ENCODE measurements around the gene RPS15A. TPM values are rescaled to one million over a fixed set of nuclear protein-coding genes. Genes with fewer than 3 reads are reported as not detected.
"Not testable (repeated sequence)": the region's sequence is repeated elsewhere in the genome, so short reads cannot be mapped to it uniquely, and the experiment has no call there.

The RPS15A gene
- total RNA-seq, 4 donors from 2014 or later, result 1,414 to 3,144 (median 2,267) TPM

DNA sequence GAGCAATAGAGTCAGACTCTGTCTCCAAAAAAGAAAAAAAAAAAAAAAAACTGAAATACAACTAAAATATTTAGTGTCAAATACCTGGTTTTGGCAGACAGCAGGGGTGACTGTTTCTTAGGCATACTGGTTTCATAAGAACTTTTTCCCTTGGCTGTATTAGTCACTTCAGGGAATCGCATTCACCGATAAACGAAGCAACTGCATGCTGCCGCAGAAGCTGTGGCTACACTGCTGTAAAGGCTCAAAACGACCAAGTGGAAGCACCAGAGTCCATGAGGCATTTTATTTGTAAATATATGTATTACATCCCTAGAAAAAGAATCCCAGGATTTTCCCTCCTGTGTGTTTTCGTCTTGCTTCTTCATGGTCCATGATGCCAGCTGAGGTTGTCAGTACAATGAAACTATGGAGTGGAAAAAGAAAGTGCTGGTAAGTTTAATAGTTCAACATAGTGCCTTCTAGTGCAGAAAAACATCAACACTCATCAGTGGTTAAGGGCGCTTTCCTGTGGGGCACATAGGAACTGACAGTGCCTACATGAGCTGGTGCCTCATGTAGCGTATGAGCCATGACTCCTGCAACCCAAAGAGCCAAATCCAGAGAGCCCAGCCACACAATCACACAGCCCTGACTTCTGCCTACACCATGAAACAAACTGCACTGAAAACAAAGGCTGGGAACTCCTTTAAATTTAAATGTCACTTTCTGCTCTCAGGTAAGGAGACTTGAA is 7.3 kb downstream of the RPS15A start:
- intact Hi-C loops (cut with DNase I), result no loop called here
- Histone ChIP-seq H3K36me3 (peaks cover 49 to 51% of the 10 kb centered on the region in 2 donors), H3K9me3 (no peaks in the 10 kb centered on the region), H3K27ac (no peak overlapping the region), H3K4me3 (replicated peaks in 1 of 3) (no peak overlapping the region), H3K4me1 (peaks cover 0 to 19% of the 10 kb centered on the region in 2 donors), H3K27me3 (no peaks in the 10 kb centered on the region)
- TF ChIP-seq, protein P1, sequence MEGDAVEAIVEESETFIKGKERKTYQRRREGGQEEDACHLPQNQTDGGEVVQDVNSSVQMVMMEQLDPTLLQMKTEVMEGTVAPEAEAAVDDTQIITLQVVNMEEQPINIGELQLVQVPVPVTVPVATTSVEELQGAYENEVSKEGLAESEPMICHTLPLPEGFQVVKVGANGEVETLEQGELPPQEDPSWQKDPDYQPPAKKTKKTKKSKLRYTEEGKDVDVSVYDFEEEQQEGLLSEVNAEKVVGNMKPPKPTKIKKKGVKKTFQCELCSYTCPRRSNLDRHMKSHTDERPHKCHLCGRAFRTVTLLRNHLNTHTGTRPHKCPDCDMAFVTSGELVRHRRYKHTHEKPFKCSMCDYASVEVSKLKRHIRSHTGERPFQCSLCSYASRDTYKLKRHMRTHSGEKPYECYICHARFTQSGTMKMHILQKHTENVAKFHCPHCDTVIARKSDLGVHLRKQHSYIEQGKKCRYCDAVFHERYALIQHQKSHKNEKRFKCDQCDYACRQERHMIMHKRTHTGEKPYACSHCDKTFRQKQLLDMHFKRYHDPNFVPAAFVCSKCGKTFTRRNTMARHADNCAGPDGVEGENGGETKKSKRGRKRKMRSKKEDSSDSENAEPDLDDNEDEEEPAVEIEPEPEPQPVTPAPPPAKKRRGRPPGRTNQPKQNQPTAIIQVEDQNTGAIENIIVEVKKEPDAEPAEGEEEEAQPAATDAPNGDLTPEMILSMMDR (IDR thresholded peaks at IDR 0.05), result no peak
- no peak for TF ChIP-seq POLR2A (IDR thresholded peaks at IDR 0.05)
- no peak for DNase-seq
- 94% methylated on average over 8 of the region's 8 CpGs for WGBS, 2 donors

DNA sequence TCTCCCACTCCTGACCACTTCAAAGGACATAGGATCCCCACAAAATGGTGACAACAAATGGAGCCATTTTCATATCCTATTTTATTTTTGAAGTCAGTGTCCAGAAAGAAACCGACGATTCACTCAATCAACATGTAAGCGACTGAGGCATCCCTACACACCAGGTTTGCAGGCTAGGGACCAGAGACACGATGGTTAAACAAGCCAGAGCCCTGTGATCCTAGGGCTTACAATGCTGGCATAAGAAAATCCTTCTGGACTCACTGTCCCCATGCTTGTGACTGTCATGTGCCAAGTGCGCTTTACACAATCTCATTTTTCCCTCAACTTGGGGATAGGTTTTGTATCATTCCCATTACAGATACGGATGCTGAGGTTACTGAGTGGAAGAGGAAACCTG is 8.9 kb downstream of the RPS15A start:
- DNase-seq; H3K9me3 ChIP-seq; H3K27me3 ChIP-seq; H3K27ac ChIP-seq; H3K4me1 ChIP-seq; H3K4me3 ChIP-seq (replicated peaks in 1 of 3); intact Hi-C loops (cut with DNase I): not testable (repeated sequence)
- WGBS, 2 donors, result 67 to 91% methylated on average over 1 of the region's 6 CpGs
- peaks cover 38% of the 10 kb centered on the region in 2 donors for H3K36me3 ChIP-seq

DNA sequence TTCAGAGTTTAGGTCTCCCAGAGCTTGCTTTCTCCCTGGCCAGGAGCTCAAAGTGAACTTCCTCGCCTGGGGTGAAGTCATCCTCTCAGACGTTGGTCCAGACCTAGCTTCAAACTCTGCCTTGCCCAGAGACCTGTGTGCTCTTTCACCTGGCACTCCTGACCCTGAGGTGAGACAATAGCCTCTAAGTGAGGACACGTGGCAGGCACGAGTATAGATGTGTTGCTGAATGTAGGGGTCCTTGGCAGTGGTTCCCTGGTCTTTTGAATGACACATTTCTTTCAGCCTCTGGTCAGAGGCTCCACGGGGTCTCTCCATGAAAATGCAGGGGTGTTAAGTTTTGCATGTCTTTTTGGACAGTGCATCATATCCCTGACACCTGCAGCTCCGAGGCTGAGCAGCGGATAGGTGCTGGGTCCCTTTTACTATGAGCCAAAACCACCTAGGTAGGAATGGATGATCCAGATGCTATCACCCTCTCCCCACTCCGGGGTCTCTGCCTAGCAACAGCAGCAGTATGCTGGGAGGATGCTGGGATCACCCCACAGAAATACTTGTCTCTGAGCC is 9.6 kb downstream of the RPS15A start:
- H3K27me3 ChIP-seq; intact Hi-C loops (cut with DNase I); H3K4me1 ChIP-seq; DNase-seq; H3K4me3 ChIP-seq (replicated peaks in 1 of 3); H3K9me3 ChIP-seq; H3K27ac ChIP-seq: not testable (repeated sequence)
- 79 to 83% methylated on average over 3 to 7 of the region's 8 CpGs for WGBS, 2 donors
- H3K36me3 ChIP-seq, result peaks cover 32% of the 10 kb centered on the region in 2 donors

DNA sequence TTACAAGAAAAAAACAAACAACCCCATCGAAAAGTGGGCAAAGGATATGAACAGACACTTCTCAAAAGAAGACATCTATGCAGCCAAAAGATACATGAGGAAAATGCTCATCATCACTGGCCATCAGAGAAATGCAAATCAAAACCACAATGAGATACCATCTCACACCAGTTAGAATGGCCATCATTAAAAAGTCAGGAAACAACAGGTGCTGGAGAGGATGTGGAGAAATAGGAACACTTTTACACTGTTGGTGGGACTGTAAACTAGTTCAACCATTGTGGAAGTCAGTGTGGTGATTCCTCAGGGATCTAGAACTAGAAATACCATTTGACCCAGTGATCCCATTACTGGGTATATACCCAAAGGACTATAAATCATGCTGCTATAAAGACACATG is 12.5 kb downstream of the RPS15A start:
- H3K27ac ChIP-seq; H3K4me3 ChIP-seq (replicated peaks in 1 of 3); H3K36me3 ChIP-seq; intact Hi-C loops (cut with DNase I); H3K9me3 ChIP-seq; DNase-seq; H3K4me1 ChIP-seq; H3K27me3 ChIP-seq: not testable (repeated sequence)
- 94 to 100% methylated on average over 1 of the region's 1 CpG for WGBS, 2 donors

DNA sequence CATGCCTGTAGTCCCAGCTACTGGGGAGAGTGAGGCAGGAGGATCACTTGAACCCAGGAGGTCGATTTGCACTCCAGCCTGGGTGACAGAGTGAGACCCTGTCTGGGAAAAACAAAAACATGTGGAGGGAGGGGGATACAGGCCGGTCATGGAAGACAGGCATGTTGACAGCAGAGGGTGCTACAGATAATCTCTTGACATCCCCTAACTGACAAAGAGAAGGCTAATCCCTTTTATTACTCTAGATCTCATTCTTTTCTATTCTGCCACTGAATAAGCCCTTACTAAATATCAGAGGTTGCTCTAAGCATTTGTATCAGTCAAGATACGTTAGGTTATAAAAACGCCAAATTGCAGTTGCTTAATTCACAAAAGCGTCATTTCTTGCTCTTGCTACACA is 13.8 kb downstream of the RPS15A start:
- H3K4me3 ChIP-seq (replicated peaks in 1 of 3); H3K27me3 ChIP-seq; H3K4me1 ChIP-seq; H3K27ac ChIP-seq; intact Hi-C loops (cut with DNase I); H3K36me3 ChIP-seq; DNase-seq; H3K9me3 ChIP-seq: not testable (repeated sequence)
- WGBS, 2 donors, result 78 to 80% methylated on average over 5 of the region's 5 CpGs

DNA sequence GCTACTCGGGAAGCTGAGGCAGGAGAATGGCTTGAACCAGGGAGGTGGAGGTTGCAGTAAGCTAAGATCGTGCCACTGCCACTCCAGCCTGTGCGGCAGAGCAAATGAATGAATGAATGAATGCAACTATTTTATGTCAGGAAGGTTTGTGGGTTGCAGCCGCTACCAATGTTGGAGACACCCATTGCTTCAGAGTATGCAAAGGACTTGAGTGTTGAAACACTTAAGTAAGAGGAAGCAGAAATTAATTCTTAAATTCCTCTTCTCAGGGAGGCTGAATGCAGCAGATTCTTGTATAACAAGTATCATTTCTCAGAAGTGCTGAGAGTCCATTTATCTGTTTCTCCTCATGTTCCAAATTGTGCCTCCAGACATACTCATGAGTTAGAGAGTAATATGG is 15.5 kb downstream of the RPS15A start:
- WGBS, 2 donors, result 90 to 97% methylated on average over 4 of the region's 4 CpGs
- not testable (repeated sequence) for H3K4me3 ChIP-seq (replicated peaks in 1 of 3)

DNA sequence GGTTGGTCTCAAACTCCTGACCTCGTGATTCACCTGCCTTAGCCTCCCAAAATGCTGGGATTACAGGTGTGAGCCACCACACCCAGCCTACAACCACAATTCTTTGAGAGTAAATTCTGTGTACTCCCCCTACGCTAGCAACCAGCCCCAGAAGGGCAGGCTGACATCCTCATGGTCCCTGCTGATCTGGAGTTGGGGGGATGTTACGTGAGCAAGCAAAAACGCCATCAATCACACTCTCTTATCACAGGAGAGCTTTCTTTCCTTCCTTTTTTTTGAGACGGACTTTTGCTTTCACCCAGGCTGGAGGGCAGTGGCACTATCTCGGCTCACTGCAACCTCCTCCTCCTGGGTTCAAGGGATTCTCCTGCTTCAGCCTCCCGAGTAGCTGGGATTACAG is 18.0 kb downstream of the RPS15A start:
- 87 to 88% methylated on average over 7 of the region's 7 CpGs for WGBS, 2 donors
- H3K4me1 ChIP-seq; intact Hi-C loops (cut with DNase I); DNase-seq; H3K27me3 ChIP-seq; H3K36me3 ChIP-seq; H3K9me3 ChIP-seq; H3K4me3 ChIP-seq (replicated peaks in 1 of 3); H3K27ac ChIP-seq: not testable (repeated sequence)

More for the DNA sequence above, 15.5 kb downstream of the RPS15A start:
- H3K9me3 ChIP-seq; H3K27me3 ChIP-seq; DNase-seq; intact Hi-C loops (cut with DNase I); H3K27ac ChIP-seq; H3K4me1 ChIP-seq; H3K36me3 ChIP-seq: not testable (repeated sequence)

DNA sequence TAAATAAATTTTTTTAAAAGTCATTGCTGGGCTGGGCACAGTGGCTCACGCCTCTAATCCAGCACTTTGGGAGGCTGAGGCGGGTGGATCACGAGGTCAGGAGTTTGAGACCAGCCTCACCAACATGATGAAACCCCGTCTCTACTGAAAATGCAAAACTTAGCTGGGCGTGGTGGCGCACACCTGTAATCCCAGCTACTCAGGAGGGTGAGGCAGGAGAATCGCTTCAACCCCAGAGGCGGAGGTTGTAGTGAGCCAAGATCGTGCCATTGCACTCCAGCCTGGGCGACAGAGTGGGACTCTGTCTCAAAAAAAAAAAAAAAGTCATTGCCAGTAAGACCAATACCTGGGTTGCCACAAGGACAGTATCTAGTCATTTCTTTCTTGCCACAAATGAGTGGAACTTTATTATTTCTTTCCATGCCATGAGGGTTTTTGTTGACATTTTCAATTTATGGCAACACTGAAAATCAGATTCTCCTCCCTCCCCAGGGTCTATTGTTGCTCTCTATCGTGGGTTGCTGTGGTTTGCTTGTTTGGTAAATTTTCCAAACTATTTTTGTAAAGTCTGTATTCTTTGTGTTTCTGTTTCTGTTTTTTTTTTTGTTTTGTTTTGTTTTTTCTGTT is 19.7 kb downstream of the RPS15A start:
- H3K36me3 ChIP-seq; DNase-seq; H3K4me1 ChIP-seq; H3K27ac ChIP-seq; H3K9me3 ChIP-seq; H3K4me3 ChIP-seq (replicated peaks in 1 of 3); intact Hi-C loops (cut with DNase I); H3K27me3 ChIP-seq: not testable (repeated sequence)
- 94% methylated on average over 11 of the region's 11 CpGs for WGBS, 2 donors

DNA sequence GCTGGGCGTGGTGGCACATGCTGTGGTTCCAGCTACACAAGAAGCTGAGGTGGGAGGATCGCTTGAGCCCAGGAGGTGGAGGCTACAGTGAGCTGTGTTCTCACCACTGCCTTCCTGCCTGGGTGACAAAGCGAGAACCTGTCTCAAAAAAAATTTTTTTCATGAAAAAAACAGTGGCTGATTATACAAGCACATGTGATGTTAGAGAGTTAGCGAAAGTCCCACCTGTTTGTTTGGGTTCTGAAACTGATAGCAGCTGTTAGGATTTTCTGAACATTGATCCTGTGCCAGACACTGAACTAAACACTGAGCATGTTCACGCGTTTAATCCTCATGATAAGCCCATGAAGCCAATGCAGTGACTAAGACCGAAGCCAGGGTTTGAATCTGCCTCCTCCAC is 22.9 kb downstream of the RPS15A start:
- intact Hi-C loops (cut with DNase I); H3K4me3 ChIP-seq (replicated peaks in 1 of 3); H3K36me3 ChIP-seq; H3K4me1 ChIP-seq; DNase-seq; H3K27me3 ChIP-seq; H3K9me3 ChIP-seq; H3K27ac ChIP-seq: not testable (repeated sequence)
- 79 to 90% methylated on average over 6 of the region's 7 CpGs for WGBS, 2 donors

DNA sequence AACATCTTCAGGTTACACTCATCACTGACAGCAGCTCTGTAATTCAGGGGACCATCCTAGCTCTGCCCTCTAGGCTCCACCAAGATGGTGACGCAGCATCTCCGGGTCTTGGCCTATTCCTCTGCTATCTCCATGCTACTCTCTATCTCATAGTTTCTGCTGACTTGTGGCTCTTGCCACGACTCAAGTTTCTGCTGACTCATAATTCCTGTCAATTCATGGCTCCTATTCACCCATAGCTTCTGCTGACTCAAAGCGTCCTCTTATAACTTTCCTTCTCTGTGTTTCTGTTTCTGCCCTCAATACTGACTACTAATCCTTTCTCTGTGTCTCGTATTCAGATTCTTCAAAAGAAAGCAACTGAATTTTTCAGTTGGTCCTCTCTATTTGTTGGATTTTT is 27.4 kb downstream of the RPS15A start:
- H3K9me3 ChIP-seq; H3K27me3 ChIP-seq; H3K4me3 ChIP-seq (replicated peaks in 1 of 3); DNase-seq; H3K4me1 ChIP-seq; intact Hi-C loops (cut with DNase I); H3K36me3 ChIP-seq; H3K27ac ChIP-seq: not testable (repeated sequence)
- 50 to 56% methylated on average over 3 of the region's 5 CpGs for WGBS, 2 donors

All from thyroid gland (tissue), 4 donors.